ENCODE results near the gene SERPIND1.

- TF ChIP-seq, protein P1, sequence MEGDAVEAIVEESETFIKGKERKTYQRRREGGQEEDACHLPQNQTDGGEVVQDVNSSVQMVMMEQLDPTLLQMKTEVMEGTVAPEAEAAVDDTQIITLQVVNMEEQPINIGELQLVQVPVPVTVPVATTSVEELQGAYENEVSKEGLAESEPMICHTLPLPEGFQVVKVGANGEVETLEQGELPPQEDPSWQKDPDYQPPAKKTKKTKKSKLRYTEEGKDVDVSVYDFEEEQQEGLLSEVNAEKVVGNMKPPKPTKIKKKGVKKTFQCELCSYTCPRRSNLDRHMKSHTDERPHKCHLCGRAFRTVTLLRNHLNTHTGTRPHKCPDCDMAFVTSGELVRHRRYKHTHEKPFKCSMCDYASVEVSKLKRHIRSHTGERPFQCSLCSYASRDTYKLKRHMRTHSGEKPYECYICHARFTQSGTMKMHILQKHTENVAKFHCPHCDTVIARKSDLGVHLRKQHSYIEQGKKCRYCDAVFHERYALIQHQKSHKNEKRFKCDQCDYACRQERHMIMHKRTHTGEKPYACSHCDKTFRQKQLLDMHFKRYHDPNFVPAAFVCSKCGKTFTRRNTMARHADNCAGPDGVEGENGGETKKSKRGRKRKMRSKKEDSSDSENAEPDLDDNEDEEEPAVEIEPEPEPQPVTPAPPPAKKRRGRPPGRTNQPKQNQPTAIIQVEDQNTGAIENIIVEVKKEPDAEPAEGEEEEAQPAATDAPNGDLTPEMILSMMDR (IDR thresholded peaks at IDR 0.05): no peak
- TF ChIP-seq POLR2A (IDR thresholded peaks at IDR 0.05): no peak
These were observed 8.0 kb upstream of the SERPIND1 start for GRCh38 chr22:20765938-20766337.

All from thyroid gland (tissue), 4 donors.